ENCODE results near the gene PFDN6. TPM values are rescaled to one million over a fixed set of nuclear protein-coding genes. Genes with fewer than 3 reads are reported as not detected.
A peak's percentile ranks its signal among the peaks of the same experiment; 100 is the strongest.

The PFDN6 gene
- total RNA-seq, 4 donors from 2014 or later: 23.6 to 39.8 (median 28.1) TPM; not detected in 1

DNA sequence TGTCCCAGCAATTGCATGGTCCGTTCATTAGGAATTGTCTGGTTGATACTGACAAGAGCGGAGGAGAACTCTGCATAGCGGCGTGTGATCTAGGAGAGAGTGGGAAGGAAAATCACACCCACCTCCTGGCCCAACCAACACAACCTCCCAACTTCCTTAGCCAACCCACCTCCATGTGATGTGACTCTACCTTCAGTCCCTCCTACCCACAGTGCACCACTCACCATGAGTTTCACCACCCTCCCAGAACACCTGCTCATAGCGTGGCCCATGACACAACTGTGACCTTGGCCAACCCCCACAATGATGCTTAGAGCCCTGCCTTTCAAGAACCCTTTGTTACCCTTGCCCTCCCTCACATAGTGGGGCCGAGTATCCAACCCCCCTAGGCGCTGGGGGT, 25.4 kb upstream of the PFDN6 start:
- 84 to 96% methylated on average over 4 to 7 of the region's 7 CpGs for WGBS, 2 donors (ENCODE audit: low coverage in 1 of 2)
- Histone ChIP-seq H3K27ac (no peak overlapping the region), H3K4me1 (no peaks in the 10 kb centered on the region), H3K9me3 (no peaks in the 10 kb centered on the region), H3K27me3 (no peaks in the 10 kb centered on the region), H3K4me3 (no peak overlapping the region), H3K36me3 (peaks cover 0 to 50% (median 14%) of the 10 kb centered on the region in 4 donors)
- in situ Hi-C loops (cut with MboI; ENCODE audit: low pct_ligation_motif_present in 1 of 4, low pct_unique_long_range_greater_than_20kb in 1 of 4, low sequenced_read_pairs in 3 of 4): no loop called here
- TF ChIP-seq POLR2AphosphoS5 (IDR thresholded peaks at IDR 0.05): no peak
- TF ChIP-seq EP300 (IDR thresholded peaks at IDR 0.05; ENCODE audit: low read depth): no peak
- TF ChIP-seq, protein P1, sequence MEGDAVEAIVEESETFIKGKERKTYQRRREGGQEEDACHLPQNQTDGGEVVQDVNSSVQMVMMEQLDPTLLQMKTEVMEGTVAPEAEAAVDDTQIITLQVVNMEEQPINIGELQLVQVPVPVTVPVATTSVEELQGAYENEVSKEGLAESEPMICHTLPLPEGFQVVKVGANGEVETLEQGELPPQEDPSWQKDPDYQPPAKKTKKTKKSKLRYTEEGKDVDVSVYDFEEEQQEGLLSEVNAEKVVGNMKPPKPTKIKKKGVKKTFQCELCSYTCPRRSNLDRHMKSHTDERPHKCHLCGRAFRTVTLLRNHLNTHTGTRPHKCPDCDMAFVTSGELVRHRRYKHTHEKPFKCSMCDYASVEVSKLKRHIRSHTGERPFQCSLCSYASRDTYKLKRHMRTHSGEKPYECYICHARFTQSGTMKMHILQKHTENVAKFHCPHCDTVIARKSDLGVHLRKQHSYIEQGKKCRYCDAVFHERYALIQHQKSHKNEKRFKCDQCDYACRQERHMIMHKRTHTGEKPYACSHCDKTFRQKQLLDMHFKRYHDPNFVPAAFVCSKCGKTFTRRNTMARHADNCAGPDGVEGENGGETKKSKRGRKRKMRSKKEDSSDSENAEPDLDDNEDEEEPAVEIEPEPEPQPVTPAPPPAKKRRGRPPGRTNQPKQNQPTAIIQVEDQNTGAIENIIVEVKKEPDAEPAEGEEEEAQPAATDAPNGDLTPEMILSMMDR (IDR thresholded peaks at IDR 0.05): no peak
- TF ChIP-seq POLR2A (IDR thresholded peaks at IDR 0.05): no peak
- intact Hi-C loops (cut with DNase I; ENCODE audit: low total_unique reads): no loop called here
- DNase-seq: no peak

DNA sequence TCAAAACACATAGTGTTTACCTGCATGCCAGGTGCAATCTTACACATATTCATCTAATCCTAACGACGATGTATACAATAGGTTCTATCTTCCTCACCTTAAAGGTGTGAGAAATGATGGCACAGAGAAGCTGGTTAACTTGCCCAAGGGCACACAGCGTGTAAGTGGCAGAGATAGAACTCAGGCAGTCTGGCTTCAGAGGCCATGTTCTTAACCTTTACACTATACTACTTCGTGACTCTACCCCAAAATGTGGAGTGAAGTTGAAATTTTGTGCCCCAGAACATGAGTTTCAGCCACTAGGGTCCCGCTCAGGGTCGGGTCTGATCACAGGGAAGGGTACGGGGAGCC, 18.3 kb upstream of the PFDN6 start:
- in situ Hi-C loops (cut with MboI; ENCODE audit: low pct_ligation_motif_present in 1 of 4, low pct_unique_long_range_greater_than_20kb in 1 of 4, low sequenced_read_pairs in 3 of 4) (no loop called here), intact Hi-C loops (cut with DNase I; ENCODE audit: low total_unique reads) (no loop called here)
- Histone ChIP-seq H3K27ac (peak overlapping the region; percentile 91 to 97 (median 94)), H3K4me1 (peaks cover 23 to 48% (median 41%) of the 10 kb centered on the region in 4 donors), H3K9me3 (no peaks in the 10 kb centered on the region), H3K27me3 (no peaks in the 10 kb centered on the region), H3K4me3 (peak overlapping the region; percentile 54 to 85 (median 67)), H3K36me3 (peaks cover 0 to 25% (median 10%) of the 10 kb centered on the region in 4 donors)
- TF ChIP-seq EP300 (IDR thresholded peaks at IDR 0.05; ENCODE audit: low read depth): no peak
- TF ChIP-seq, protein P1 (IDR thresholded peaks at IDR 0.05): peak in 1 of 5 experiments; percentile 29
- TF ChIP-seq POLR2AphosphoS5 (IDR thresholded peaks at IDR 0.05): no peak
- 1 to 7% methylated on average over 3 to 7 of the region's 7 CpGs for WGBS, 2 donors (ENCODE audit: low coverage in 1 of 2)
- no peak for DNase-seq

DNA sequence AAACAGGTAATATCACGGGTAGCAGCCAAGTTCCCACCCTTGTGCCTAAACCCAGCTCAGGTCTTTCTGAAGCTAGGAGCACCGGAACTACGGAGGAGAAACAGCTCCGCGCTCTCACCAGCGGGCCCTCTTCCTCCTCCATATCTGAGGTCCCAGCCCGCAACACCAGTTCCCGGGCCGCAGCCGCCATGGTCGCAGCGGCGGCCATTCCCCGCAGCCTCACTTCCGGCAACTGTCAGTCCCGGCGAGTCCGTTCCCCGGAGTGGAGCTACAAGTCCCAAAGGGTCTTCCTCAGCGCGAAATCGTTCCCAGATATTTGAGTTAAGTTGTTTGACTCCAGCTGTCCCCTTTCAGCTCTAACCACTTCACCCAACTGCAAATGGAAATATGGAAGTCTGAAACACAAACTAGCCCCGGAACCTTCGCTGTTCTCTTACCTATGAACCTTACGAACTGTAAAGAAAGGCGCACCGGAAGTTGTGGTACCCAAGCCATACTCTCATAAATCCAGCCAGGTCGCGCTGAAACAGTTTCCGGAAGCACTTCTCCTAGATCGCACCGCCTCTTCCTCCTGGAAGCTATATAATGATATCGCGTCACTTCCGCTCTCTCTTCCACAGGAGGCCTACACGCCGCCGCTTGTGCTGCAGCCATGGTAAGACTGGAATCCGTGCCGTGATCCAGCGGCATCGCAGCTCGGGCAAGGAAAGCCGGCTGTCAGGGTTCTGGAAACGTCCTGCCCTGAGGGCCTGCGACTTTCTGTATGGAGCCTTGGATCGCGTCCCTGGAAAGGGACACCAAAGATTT, 17.7 kb upstream of the PFDN6 start, which contains the start of the genes RPS18 and VPS52:
RPS18 (plus strand) TSS at position 608 of the 807 bp plus-strand sequence; CDS start at position 653, 45 bp downstream.
VPS52 (minus strand) TSS at position 409 of the 807 bp plus-strand sequence; CDS start at position 208, 201 bp downstream.
- TF ChIP-seq POLR2A (IDR thresholded peaks at IDR 0.05): peak; percentile 98
- TF ChIP-seq EP300 (IDR thresholded peaks at IDR 0.05; ENCODE audit: low read depth): no peak
- TF ChIP-seq, protein P1 (IDR thresholded peaks at IDR 0.05): peak in 1 of 5 experiments; percentile 39
- TF ChIP-seq POLR2AphosphoS5 (IDR thresholded peaks at IDR 0.05): peak; percentile 99 to 100 (median 100)
- H3K4me3 ChIP-seq: peak within 1 kb of the TSS; percentile 54 to 85 (median 67)
- WGBS, 2 donors (ENCODE audit: low coverage in 1 of 2): 0% methylated on average over 48 of the region's 48 CpGs; no CpG with 5 or more reads in 1 of the 2 donors
- intact Hi-C loops (cut with DNase I; ENCODE audit: low total_unique reads) (no loop called here), in situ Hi-C loops (cut with MboI; ENCODE audit: low pct_ligation_motif_present in 1 of 4, low pct_unique_long_range_greater_than_20kb in 1 of 4, low sequenced_read_pairs in 3 of 4) (no loop called here)
- peaks cover 0 to 20% (median 8%) of the 10 kb centered on the region in 4 donors for H3K36me3 ChIP-seq
- no peaks in the 10 kb centered on the region for H3K9me3 ChIP-seq
- peak within 1 kb of the TSS; percentile 91 to 97 (median 94) for H3K27ac ChIP-seq
- DNase-seq: peak; percentile 94
- peaks cover 28 to 54% (median 47%) of the 10 kb centered on the region in 4 donors for H3K4me1 ChIP-seq
- H3K27me3 ChIP-seq: no peaks in the 10 kb centered on the region

- Histone ChIP-seq H3K9me3 (no peaks in the 10 kb centered on the region), H3K27ac (peak overlapping the region; percentile 91 to 97 (median 94)), H3K4me3 (peak overlapping the region; percentile 33 to 69 (median 60)), H3K36me3 (peaks cover 0 to 12% (median 5%) of the 10 kb centered on the region in 4 donors), H3K27me3 (no peaks in the 10 kb centered on the region), H3K4me1 (peaks cover 29 to 56% (median 49%) of the 10 kb centered on the region in 4 donors)
- no peak for DNase-seq
- 9 to 12% methylated on average over 17 to 19 of the region's 22 CpGs for WGBS, 2 donors (ENCODE audit: low coverage in 1 of 2)
- in situ Hi-C loops (cut with MboI; ENCODE audit: low pct_ligation_motif_present in 1 of 4, low pct_unique_long_range_greater_than_20kb in 1 of 4, low sequenced_read_pairs in 3 of 4) (no loop called here), intact Hi-C loops (cut with DNase I; ENCODE audit: low total_unique reads) (no loop called here)
- TF ChIP-seq, protein P1 (IDR thresholded peaks at IDR 0.05): no peak
- TF ChIP-seq EP300 (IDR thresholded peaks at IDR 0.05; ENCODE audit: low read depth) (no peak), POLR2AphosphoS5 (IDR thresholded peaks at IDR 0.05) (no peak)
Measured at GRCh38 chr6:33272275-33273128, 16.9 kb upstream of the PFDN6 start.
